OCI-LY3 (cell line): ENCODE results near the gene PALD1.

Experiments used
- H2AFZ ChIP-seq: fragments of 200-600, 300-600 bp; shearing (Covaris generic); 2 replicates; pipeline ENCODE4 v1.6.0; 2014; ENCODE audit warnings: antibody characterized with exemption, low read depth, low read length
- H3K27ac ChIP-seq: fragments of 200-600, 300-600 bp; sonication (generic); 2 replicates; pipeline ENCODE4 v1.5.1; 2014; ENCODE audit warnings: mild to moderate bottlenecking, low read length, moderate library complexity, mixed read lengths
- H3K27me3 ChIP-seq: fragments of 200-600, 300-600 bp; sonication (generic); 2 replicates; pipeline ENCODE4 v1.6.1; 2014; ENCODE audit warnings: low read depth, low read length, mixed read lengths
- H3K36me3 ChIP-seq: fragments of 200-600, 300-600 bp; sonication (generic); replicated peaks from 2 replicates; pipeline ENCODE3; 2014; ENCODE audit warnings: low read depth, low read length, mixed read lengths
- H3K4me1 ChIP-seq: fragments of 300-600, 200-600 bp; sonication (generic); 2 replicates; pipeline ENCODE4 v1.6.1; 2014; ENCODE audit warnings: low read length, mixed read lengths
- H3K4me2 ChIP-seq: fragments of 200-600, 300-600 bp; sonication (generic); 2 replicates; pipeline ENCODE4 v1.6.1; 2014; ENCODE audit warnings: low read length, mixed read lengths
- H3K4me3 ChIP-seq: fragments of 300-600, 200-600 bp; sonication (generic); 2 replicates; pipeline ENCODE4 v1.5.1; 2014; ENCODE audit warnings: antibody characterized with exemption, mild to moderate bottlenecking, low read length, moderate library complexity
- H3K79me2 ChIP-seq: fragments of 300-600, 200-600 bp; shearing (Covaris generic); 2 replicates; pipeline ENCODE4 v1.6.1; 2014; ENCODE audit warnings: mild to moderate bottlenecking, low read length, mixed read lengths
- H3K9ac ChIP-seq: fragments of 300-600, 200-600 bp; shearing (Covaris generic); 2 replicates; pipeline ENCODE4 v1.6.0; 2014; ENCODE audit warnings: mild to moderate bottlenecking, low read length, moderate library complexity
- H3K9me3 ChIP-seq: fragments of 200-600, 300-600 bp; shearing (Covaris generic); 2 replicates; pipeline ENCODE4 v1.6.1; 2014; ENCODE audit warnings: low read length, mixed read lengths; ENCODE audit not compliant: insufficient read depth
- H4K20me1 ChIP-seq: fragments of 200-600, 300-600 bp; sonication (generic); 2 replicates; pipeline ENCODE4 v1.6.1; 2016; ENCODE audit warnings: low read length, mixed read lengths; ENCODE audit not compliant: insufficient read depth
- CTCF ChIP-seq: fragments of 200-600, 300-600 bp; sonication (generic); IDR thresholded peaks from 2 replicates; pipeline ENCODE4 v1.5.1; 2014; ENCODE audit warnings: antibody characterized with exemption, low read length, low read depth
- EZH2phosphoT487 ChIP-seq: fragments of 200-600 bp; shearing (Covaris generic); IDR thresholded peaks from 2 replicates; pipeline ENCODE4 v1.6.1; 2018; ENCODE audit warnings: antibody characterized with exemption, mixed run types, low read depth

The PALD1 gene

GRCh38 chr10:70586348-70586930 lies 107.9 kb downstream of the PALD1 start:
- Histone ChIP-seq H3K9ac (no peak overlapping the region), H3K36me3 (no peaks in the 10 kb centered on the region), H3K9me3 (no peaks in the 10 kb centered on the region), H3K4me3 (no peak overlapping the region), H3K4me2 (no peak overlapping the region), H3K27ac (no peak overlapping the region), H3K79me2 (no peaks in the 10 kb centered on the region), H4K20me1 (no peaks in the 10 kb centered on the region), H3K4me1 (peaks cover 18% of the 10 kb centered on the region), H2AFZ (no peak overlapping the region), H3K27me3 (peaks cover 7% of the 10 kb centered on the region)
- TF ChIP-seq CTCF, result no peak
- no peak for TF ChIP-seq EZH2phosphoT487

- peaks cover 7% of the 10 kb centered on the region for H3K27me3 ChIP-seq
- H4K20me1 ChIP-seq, result no peaks in the 10 kb centered on the region
- peaks cover 18% of the 10 kb centered on the region for H3K4me1 ChIP-seq
- H3K27ac ChIP-seq, result no peak overlapping the region
- no peaks in the 10 kb centered on the region for H3K36me3 ChIP-seq
- no peak overlapping the region for H3K9ac ChIP-seq
- H3K4me3 ChIP-seq, result no peak overlapping the region
- H3K79me2 ChIP-seq, result no peaks in the 10 kb centered on the region
- no peak overlapping the region for H3K4me2 ChIP-seq
- H2AFZ ChIP-seq, result no peak overlapping the region
- H3K9me3 ChIP-seq, result no peaks in the 10 kb centered on the region
- no peak for TF ChIP-seq CTCF
- no peak for TF ChIP-seq EZH2phosphoT487
Measured at GRCh38 chr10:70587045-70587658, 108.6 kb downstream of the PALD1 start.

GRCh38 chr10:70588255-70588654 lies 109.7 kb downstream of the PALD1 start:
- no peak overlapping the region for H3K27ac ChIP-seq
- no peaks in the 10 kb centered on the region for H3K36me3 ChIP-seq
- no peaks in the 10 kb centered on the region for H3K79me2 ChIP-seq
- no peak overlapping the region for H3K4me3 ChIP-seq
- H3K9ac ChIP-seq, result no peak overlapping the region
- no peak overlapping the region for H2AFZ ChIP-seq
- peaks cover 18% of the 10 kb centered on the region for H3K4me1 ChIP-seq
- no peaks in the 10 kb centered on the region for H3K9me3 ChIP-seq
- peak overlapping the region; percentile 26 for H3K4me2 ChIP-seq
- TF ChIP-seq EZH2phosphoT487 (no peak), CTCF (no peak)
- peaks cover 7% of the 10 kb centered on the region for H3K27me3 ChIP-seq
- H4K20me1 ChIP-seq, result no peaks in the 10 kb centered on the region

GRCh38 chr10:70588859-70589570 lies 110.4 kb downstream of the PALD1 start:
- no peak overlapping the region for H2AFZ ChIP-seq
- H3K4me2 ChIP-seq, result no peak overlapping the region
- no peak for TF ChIP-seq EZH2phosphoT487
- TF ChIP-seq CTCF, result no peak
- no peak overlapping the region for H3K27ac ChIP-seq
- no peak overlapping the region for H3K9ac ChIP-seq
- no peaks in the 10 kb centered on the region for H4K20me1 ChIP-seq
- H3K27me3 ChIP-seq, result peaks cover 7% of the 10 kb centered on the region
- no peaks in the 10 kb centered on the region for H3K36me3 ChIP-seq
- no peak overlapping the region for H3K4me3 ChIP-seq
- peaks cover 18% of the 10 kb centered on the region for H3K4me1 ChIP-seq
- H3K79me2 ChIP-seq, result no peaks in the 10 kb centered on the region
- no peaks in the 10 kb centered on the region for H3K9me3 ChIP-seq
